Right lobe of liver (tissue), 6 donors: ENCODE data around the gene GPR15LG. TPM values are rescaled to one million over a fixed set of nuclear protein-coding genes. Genes with fewer than 3 reads are reported as not detected.

Experiments
- ATAC-seq, 4 donors: fragments of 200-7000 bp; cut with Tn5 transposase; one replicate each; pipeline ENCODE4 v1.9.1; 2020; ENCODE audit warnings: mild to moderate bottlenecking in 4 of 4, moderate library complexity in 4 of 4
- DNase-seq, 3 donors: peaks; one replicate each; pipeline ENCODE4 v3.0.0-alpha.2; 2020
- H3K27ac ChIP-seq, 3 donors: fragments of 200-600 bp; one replicate each; pipeline ENCODE4 v1.8.0; 2022
- H3K27me3 ChIP-seq, 2 donors: fragments of 200-600 bp; one replicate each; pipeline ENCODE4 v1.8.0; 2022
- H3K36me3 ChIP-seq, 4 donors: fragments of 200-600 bp; sonication (generic) in 1 of 4; one replicate each; pipeline versions ENCODE4 v1.5.1 to v1.8.0; 2017 to 2022; ENCODE audit warnings: control low read depth in 1 of 4
- H3K4me1 ChIP-seq, 4 donors: fragments of 200-600 bp; sonication (generic) in 1 of 4; one replicate each; pipeline versions ENCODE4 v1.5.1 to v1.8.0; 2017 to 2022; ENCODE audit warnings: control low read depth in 1 of 4
- H3K4me3 ChIP-seq, 3 donors: fragments of 200-600 bp; one replicate each; pipeline ENCODE4 v1.8.0; 2022
- H3K9me3 ChIP-seq, 4 donors: fragments of 200-600 bp; sonication (generic) in 1 of 4; one replicate each; pipeline versions ENCODE4 v1.5.1 to v1.8.0; 2017 to 2022; ENCODE audit warnings: control low read depth in 1 of 4
- POLR2A ChIP-seq: fragments of 450-650 bp; IDR thresholded peaks from one replicate; pipeline ENCODE4 v1.6.1; 2017; ENCODE audit warnings: antibody characterized with exemption, mild to moderate bottlenecking
- WGBS: methylation state at CpG from one replicate; pipeline ENCODE4 v1.1.6; 2018; ENCODE audit warnings: low coverage, low lambda C conversion rate; ENCODE audit not compliant: insufficient coverage; ENCODE audit errors: missing lambda C conversion rate; 5-methylcytosine and 5-hydroxymethylcytosine counted together
- intact Hi-C, 2 donors: fragments of 100-400 bp; cut with DNase I; formaldehyde crosslinking; loops; one replicate each; pipeline versions ENCODE4 v1.11.2 to v1.14.1; 2022
- total RNA-seq, 6 experiments: library from RNA; depleted of rRNA in 2 of 6; stranded (reverse); fragments of >200 nt in 2 of 6; fragmentation: NEBNext Ultra II Directional in 3 of 6; extraction: Animal tissue kit (Norgen Biotek cat#: 25700) in 3 of 6; gene quantifications; one replicate each; pipeline versions ENCODE4 v1.1.0 to v1.2.4, GENCODE V29; 2016 to 2023
- TF ChIP-seq, protein P1 (sequence below), 4 donors: fragments of 200-600 bp in 3 of 4; fragments of 450-650 bp in 1 of 4; IDR thresholded peaks; one replicate each; pipeline versions ENCODE4 v1.5.1 to v1.8.0; 2016 to 2022; ENCODE audit warnings: antibody characterized with exemption in 4 of 4, mild to moderate bottlenecking in 2 of 4
- donor health status: DM: no; HTN: yes; CAD: no.
- donor health status: DM: no; HTN: no; CAD: no.
- donor health status: DM: no; HTN: no; CAD: no.
- donor health status: DM: no; HTN: yes; CAD: no.
- donor health status: DM: no; HTN: yes; CAD: no.

GPR15LG gene
- total RNA-seq, 6 experiments from 2014 or later = not detected

DNA sequence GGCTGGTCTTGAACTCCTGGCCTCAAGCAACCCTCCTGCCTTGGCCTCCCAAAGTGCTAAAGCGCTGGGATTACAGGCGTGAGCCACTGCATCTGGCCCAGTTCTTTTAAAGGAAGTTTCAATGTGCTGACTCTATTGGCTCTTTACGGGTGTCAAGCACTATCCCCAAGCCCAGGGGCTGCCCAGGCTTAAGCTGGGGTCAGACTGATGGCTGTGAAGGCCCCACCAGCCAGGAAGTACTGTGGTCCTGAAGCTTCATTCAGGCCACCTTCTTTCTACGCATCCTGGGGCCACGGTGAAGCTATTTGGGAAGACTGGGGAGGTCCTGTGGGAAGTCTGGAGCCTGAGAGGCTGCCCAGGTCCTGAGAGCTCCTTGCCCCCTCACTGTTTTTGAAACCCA is 8.0 kb downstream of the GPR15LG start:
- no peaks in the 10 kb centered on the region for H3K4me1 ChIP-seq
- no peak overlapping the region for H3K4me3 ChIP-seq

DNA sequence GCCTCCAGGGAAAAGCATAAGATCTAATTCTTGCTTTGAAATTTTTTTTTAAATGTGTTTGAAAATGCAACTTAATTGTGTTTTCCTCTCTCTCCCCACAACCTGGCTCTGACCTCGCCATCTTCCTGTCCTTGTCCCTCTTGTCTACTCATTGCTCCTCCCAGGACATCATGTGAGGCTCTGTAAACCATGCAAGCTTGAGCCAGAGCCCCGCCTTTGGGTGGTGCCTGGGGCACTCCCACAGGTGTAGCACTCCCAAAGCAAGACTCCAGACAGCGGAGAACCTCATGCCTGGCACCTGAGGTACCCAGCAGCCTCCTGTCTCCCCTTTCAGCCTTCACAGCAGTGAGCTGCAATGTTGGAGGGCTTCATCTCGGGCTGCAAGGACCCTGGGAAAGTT is 10.9 kb downstream of the GPR15LG start:
- no peaks in the 10 kb centered on the region for H3K4me1 ChIP-seq
- H3K4me3 ChIP-seq = no peak overlapping the region
- no peaks in the 10 kb centered on the region for H3K27me3 ChIP-seq
- no peak for TF ChIP-seq POLR2A
- TF ChIP-seq, protein P1, sequence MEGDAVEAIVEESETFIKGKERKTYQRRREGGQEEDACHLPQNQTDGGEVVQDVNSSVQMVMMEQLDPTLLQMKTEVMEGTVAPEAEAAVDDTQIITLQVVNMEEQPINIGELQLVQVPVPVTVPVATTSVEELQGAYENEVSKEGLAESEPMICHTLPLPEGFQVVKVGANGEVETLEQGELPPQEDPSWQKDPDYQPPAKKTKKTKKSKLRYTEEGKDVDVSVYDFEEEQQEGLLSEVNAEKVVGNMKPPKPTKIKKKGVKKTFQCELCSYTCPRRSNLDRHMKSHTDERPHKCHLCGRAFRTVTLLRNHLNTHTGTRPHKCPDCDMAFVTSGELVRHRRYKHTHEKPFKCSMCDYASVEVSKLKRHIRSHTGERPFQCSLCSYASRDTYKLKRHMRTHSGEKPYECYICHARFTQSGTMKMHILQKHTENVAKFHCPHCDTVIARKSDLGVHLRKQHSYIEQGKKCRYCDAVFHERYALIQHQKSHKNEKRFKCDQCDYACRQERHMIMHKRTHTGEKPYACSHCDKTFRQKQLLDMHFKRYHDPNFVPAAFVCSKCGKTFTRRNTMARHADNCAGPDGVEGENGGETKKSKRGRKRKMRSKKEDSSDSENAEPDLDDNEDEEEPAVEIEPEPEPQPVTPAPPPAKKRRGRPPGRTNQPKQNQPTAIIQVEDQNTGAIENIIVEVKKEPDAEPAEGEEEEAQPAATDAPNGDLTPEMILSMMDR (IDR thresholded peaks at IDR 0.05) = no peak
- intact Hi-C loops = no loop called here
- no peak overlapping the region for H3K27ac ChIP-seq
- no peak for DNase-seq
- H3K9me3 ChIP-seq = no peaks in the 10 kb centered on the region
- 51% methylated on average over 3 of the region's 4 CpGs for WGBS
- no peaks in the 10 kb centered on the region for H3K36me3 ChIP-seq
- no peak for ATAC-seq

More for the DNA sequence above, 8.0 kb downstream of the GPR15LG start:
- Histone ChIP-seq H3K27me3 (no peaks in the 10 kb centered on the region), H3K27ac (no peak overlapping the region), H3K36me3 (no peaks in the 10 kb centered on the region), H3K9me3 (no peaks in the 10 kb centered on the region)
- 65% methylated on average over 3 of the region's 5 CpGs for WGBS
- ATAC-seq = no peak
- intact Hi-C loops = no loop called here
- no peak for DNase-seq
- no peak for TF ChIP-seq POLR2A
- TF ChIP-seq, protein P1 (IDR thresholded peaks at IDR 0.05) = no peak

DNA sequence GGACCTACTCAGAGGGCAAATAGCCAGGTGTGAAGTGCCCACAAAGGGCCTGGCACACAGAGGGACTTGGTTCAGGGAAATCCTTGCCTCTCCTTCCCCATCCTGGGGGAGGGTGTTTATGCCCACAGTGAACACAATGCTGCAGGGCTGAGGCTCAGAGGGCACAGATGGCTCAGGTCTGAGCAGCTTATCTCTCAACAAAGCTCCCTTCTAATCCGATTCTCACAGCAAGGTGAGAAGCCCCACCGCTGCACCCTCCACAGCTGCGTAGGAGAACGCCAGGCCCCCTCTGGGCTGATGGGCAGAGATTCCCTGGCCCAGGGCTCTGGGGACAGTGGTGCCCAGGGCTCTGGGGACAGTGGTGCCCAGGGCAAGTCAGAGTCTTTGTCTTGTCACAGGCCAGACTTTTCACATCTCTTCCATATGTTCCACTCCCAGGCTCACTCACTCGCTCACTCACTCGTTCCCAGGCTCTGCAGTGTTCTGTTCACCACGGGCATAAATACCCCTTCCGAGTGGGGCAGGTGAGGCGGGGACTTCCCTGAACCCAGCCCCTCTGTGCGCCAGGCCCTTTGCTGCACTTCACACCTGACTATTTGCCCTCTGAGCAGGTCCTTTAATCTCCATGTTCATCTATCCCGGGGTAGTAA is 12.1 kb downstream of the GPR15LG start:
- Histone ChIP-seq H3K27me3 (no peaks in the 10 kb centered on the region), H3K4me1 (no peaks in the 10 kb centered on the region), H3K27ac (no peak overlapping the region), H3K36me3 (no peaks in the 10 kb centered on the region), H3K4me3 (no peak overlapping the region), H3K9me3 (no peaks in the 10 kb centered on the region)
- DNase-seq (no peak), ATAC-seq (no peak)
- WGBS = 43% methylated on average over 5 of the region's 11 CpGs
- intact Hi-C loops = no loop called here
- TF ChIP-seq POLR2A = no peak
- TF ChIP-seq, protein P1 (IDR thresholded peaks at IDR 0.05) = no peak

DNA sequence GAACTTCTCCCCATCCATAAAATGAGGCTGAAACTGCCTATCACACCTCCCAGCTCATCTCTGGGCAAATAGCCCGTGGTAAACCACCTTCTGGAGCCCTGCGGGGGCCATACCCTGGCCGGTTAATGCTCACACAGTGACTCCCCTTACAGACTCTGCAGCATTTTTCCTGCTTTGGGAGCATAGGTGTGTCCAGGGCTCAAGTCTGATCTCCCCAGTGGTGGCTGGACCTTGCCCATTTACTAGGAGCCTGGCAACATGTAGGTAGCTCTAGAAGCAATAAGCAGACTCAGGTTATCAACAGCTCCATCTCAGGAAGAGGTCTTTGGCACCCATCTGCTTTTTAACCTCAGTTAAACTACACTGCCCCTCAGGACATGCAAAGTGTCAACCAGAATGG is 15.2 kb downstream of the GPR15LG start:
- no peak overlapping the region for H3K4me3 ChIP-seq
- TF ChIP-seq, protein P1 (IDR thresholded peaks at IDR 0.05) = no peak
- no peak for TF ChIP-seq POLR2A
- no peak for DNase-seq
- no peaks in the 10 kb centered on the region for H3K4me1 ChIP-seq
- ATAC-seq = no peak
- no peaks in the 10 kb centered on the region for H3K9me3 ChIP-seq
- H3K27ac ChIP-seq = no peak overlapping the region
- no peaks in the 10 kb centered on the region for H3K27me3 ChIP-seq
- WGBS = no CpG with 5 or more reads among the region's 3 CpGs
- H3K36me3 ChIP-seq = no peaks in the 10 kb centered on the region
- intact Hi-C loops = no loop called here

DNA sequence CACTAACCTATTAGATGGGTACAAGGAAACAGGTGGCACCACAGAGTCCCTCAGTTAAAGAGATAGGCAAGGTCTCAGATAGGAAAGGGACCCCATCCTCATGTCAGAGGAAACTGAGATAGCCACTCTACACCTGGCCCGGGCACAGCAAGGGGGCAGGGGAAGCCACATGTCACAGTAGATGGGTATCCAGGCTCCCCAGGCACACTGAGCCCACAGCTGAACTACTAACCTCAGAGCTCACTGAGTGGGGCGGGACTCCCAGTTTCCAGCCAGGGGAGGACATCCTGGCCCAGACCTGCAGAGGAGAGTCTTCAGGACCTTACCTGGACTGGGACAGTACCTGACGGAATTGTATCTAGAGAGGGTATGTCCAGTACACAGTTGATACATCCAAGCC is 17.0 kb downstream of the GPR15LG start:
- TF ChIP-seq POLR2A = no peak
- TF ChIP-seq, protein P1 (IDR thresholded peaks at IDR 0.05) = no peak

More for the DNA sequence above, 17.0 kb downstream of the GPR15LG start:
- WGBS = 75% methylated on average over 1 of the region's 3 CpGs
- Histone ChIP-seq H3K36me3 (no peaks in the 10 kb centered on the region), H3K4me1 (peaks cover 0 to 10% (median 0%) of the 10 kb centered on the region in 4 donors), H3K27ac (no peak overlapping the region), H3K9me3 (no peaks in the 10 kb centered on the region), H3K4me3 (no peak overlapping the region), H3K27me3 (peaks cover 6 to 11% of the 10 kb centered on the region in 2 donors)
- ATAC-seq (no peak), DNase-seq (no peak)
- intact Hi-C loops = no loop called here
